CD4-positive, CD25-positive, alpha-beta regulatory T cell (primary cell): Measurements from ENCODE around the gene HDAC10. TPM values are rescaled to one million over a fixed set of nuclear protein-coding genes. Genes with fewer than 3 reads are reported as not detected.

Experiments
- ATAC-seq, 2 donors: fragments of 150-1000 bp; cut with Tn5 transposase; one replicate each; pipeline ENCODE4 v1.10.0; 2021; ENCODE audit warnings: low read depth in 2 of 2, moderate number of reproducible peaks in 2 of 2, moderate library complexity in 1 of 2
- DNase-seq, 3 donors: peaks; one replicate each; pipeline versions ENCODE4 v3.0.0 to v3.0.0-alpha.2; 2012 to 2022; ENCODE audit warnings: mixed read lengths in 1 of 3
- H3K27ac ChIP-seq: one replicate; pipeline ENCODE4 v1.7.0; 2013; ENCODE audit warnings: mild to moderate bottlenecking, low read length; ENCODE audit not compliant: insufficient read depth, poor library complexity, severe bottlenecking
- H3K27me3 ChIP-seq: one replicate; pipeline ENCODE4 v1.7.0; 2013; ENCODE audit warnings: low read length; ENCODE audit not compliant: control insufficient read depth, insufficient read depth
- H3K36me3 ChIP-seq: one replicate; pipeline ENCODE4 v1.7.0; 2013; ENCODE audit warnings: mild to moderate bottlenecking, low read length, moderate library complexity; ENCODE audit not compliant: control insufficient read depth, insufficient read depth
- H3K4me1 ChIP-seq: 2 replicates; pipeline ENCODE4 v1.7.0; 2013; ENCODE audit warnings: mild to moderate bottlenecking, low read length; ENCODE audit not compliant: insufficient read depth, control insufficient read depth, poor library complexity, severe bottlenecking
- H3K4me3 ChIP-seq: one replicate; pipeline ENCODE4 v1.7.0; 2013; ENCODE audit warnings: low read depth, mild to moderate bottlenecking, low read length, moderate library complexity
- H3K9me3 ChIP-seq, 2 experiments: 1 replicate in 1 of 2; 2 replicates in 1 of 2; pipeline ENCODE4 v1.7.0; 2013; ENCODE audit warnings: low read length in 2 of 2, mild to moderate bottlenecking in 1 of 2, moderate library complexity in 1 of 2; ENCODE audit not compliant: control insufficient read depth in 2 of 2
- H3K27ac Mint-ChIP-seq, 3 donors: one replicate each; pipeline ENCODE4 v1.8.0; 2020 to 2022; ENCODE audit warnings: mild to moderate bottlenecking in 3 of 3, mixed read lengths in 3 of 3, moderate library complexity in 2 of 3
- H3K27me3 Mint-ChIP-seq: one replicate; pipeline ENCODE4 v1.8.0; 2022; ENCODE audit warnings: mild to moderate bottlenecking, mixed read lengths
- H3K36me3 Mint-ChIP-seq: one replicate; pipeline ENCODE4 v1.8.0; 2020; ENCODE audit warnings: mixed read lengths
- H3K4me1 Mint-ChIP-seq, 4 donors: one replicate each; pipeline ENCODE4 v1.8.0; 2020 to 2022; ENCODE audit warnings: mixed read lengths in 4 of 4, mild to moderate bottlenecking in 1 of 4
- H3K4me3 Mint-ChIP-seq, 4 donors: one replicate each; pipeline ENCODE4 v1.8.0; 2020 to 2022; ENCODE audit warnings: mild to moderate bottlenecking in 4 of 4, mixed read lengths in 4 of 4, moderate library complexity in 3 of 4
- H3K9me3 Mint-ChIP-seq, 7 donors: one replicate each; pipeline ENCODE4 v1.8.0; 2020 to 2022; ENCODE audit warnings: mixed read lengths in 7 of 7, mild to moderate bottlenecking in 3 of 7, moderate library complexity in 2 of 7
- polyA plus RNA-seq, 4 donors: library from polyadenylated mRNA; unstranded; fragments of 300-500 nt; fragmentation: Illumina TruSeq; gene quantifications; one replicate each; pipeline ENCODE4 v1.2.3, GENCODE V29; 2021
- total RNA-seq: library from RNA; stranded (reverse); gene quantifications from one replicate; pipeline ENCODE4 v1.2.3, GENCODE V29; 2022

The HDAC10 gene
- total and polyA plus RNA-seq, 5 donors from 2014 or later: 6.0 to 125 (median 7.5) TPM

DNA sequence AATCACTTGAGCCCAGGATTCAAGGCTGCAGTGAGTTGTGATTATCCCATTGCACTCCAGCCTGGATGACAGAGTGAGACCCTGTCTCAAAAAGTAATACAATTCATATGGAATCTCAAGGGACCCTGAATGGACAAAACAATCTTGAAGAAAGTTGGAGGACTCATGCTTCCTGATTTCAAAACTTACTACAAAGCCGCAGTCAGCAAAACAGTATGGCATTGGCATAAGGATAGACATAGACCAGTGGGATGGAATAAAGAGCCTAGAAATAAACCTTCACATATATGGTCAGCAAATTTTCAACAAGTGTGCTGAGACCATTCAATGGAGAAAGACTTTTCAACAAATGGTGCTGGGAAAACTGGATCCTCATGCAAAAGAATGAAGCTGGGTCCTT, 47.8 kb downstream of the HDAC10 start:
- no peaks in the 10 kb centered on the region for H3K9me3 Mint-ChIP-seq
- Histone ChIP-seq H3K9me3 (no peaks in the 10 kb centered on the region), H3K36me3 (peaks cover 20% of the 10 kb centered on the region), H3K4me1 (peaks cover 24% of the 10 kb centered on the region), H3K4me3 (no peak overlapping the region), H3K27ac (no peak overlapping the region), H3K27me3 (no peaks in the 10 kb centered on the region)
- DNase-seq: no peak
- peaks cover 0 to 42% (median 21%) of the 10 kb centered on the region in 4 donors for H3K4me1 Mint-ChIP-seq
- peak overlapping the region in 3 of 4 donors; percentile 51 to 87 (median 57) for H3K4me3 Mint-ChIP-seq
- no peak for ATAC-seq
- H3K36me3 Mint-ChIP-seq: peaks cover 8% of the 10 kb centered on the region
- H3K27ac Mint-ChIP-seq: no peak overlapping the region
- H3K27me3 Mint-ChIP-seq: no peaks in the 10 kb centered on the region

DNA sequence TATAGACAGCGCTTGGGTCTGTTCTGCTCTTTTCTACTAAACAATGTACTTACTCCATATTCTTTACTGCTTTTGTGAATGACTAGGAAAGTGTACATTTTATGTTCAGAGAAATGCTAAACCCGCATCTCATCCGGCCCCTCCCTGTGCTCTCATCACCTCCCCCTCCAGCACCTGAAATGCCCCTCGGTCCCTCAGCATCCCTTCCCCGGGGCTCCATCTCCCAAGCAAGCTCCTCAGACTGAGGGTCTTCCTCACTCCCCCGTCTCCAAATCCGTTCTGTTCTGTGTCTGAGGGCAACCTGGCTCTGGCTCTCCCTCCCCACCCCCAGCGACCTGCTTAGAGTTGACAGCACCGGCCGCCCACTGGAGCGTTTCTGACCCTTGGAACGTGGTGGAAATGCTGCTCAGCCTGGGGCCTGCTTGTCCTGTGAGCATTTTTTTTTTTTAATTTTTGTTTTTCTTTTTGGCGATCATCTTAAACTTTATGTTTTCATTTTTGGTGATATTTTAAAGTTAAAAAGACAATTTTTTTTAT, 48.9 kb downstream of the HDAC10 start:
- H3K27ac ChIP-seq: no peak overlapping the region
- no peaks in the 10 kb centered on the region for H3K27me3 ChIP-seq
- peaks cover 24% of the 10 kb centered on the region for H3K4me1 ChIP-seq
- no peaks in the 10 kb centered on the region for H3K27me3 Mint-ChIP-seq
- peaks cover 0 to 42% (median 21%) of the 10 kb centered on the region in 4 donors for H3K4me1 Mint-ChIP-seq
- peak overlapping the region in 2 of 3 donors; percentile 86 for H3K27ac Mint-ChIP-seq
- H3K36me3 ChIP-seq: peaks cover 18% of the 10 kb centered on the region
- no peaks in the 10 kb centered on the region for H3K9me3 ChIP-seq
- H3K9me3 Mint-ChIP-seq: no peaks in the 10 kb centered on the region
- ATAC-seq: no peak
- peak overlapping the region; percentile 81 to 90 (median 88) for H3K4me3 Mint-ChIP-seq
- H3K4me3 ChIP-seq: peak overlapping the region; percentile 41
- DNase-seq: no peak
- peaks cover 8% of the 10 kb centered on the region for H3K36me3 Mint-ChIP-seq

DNA sequence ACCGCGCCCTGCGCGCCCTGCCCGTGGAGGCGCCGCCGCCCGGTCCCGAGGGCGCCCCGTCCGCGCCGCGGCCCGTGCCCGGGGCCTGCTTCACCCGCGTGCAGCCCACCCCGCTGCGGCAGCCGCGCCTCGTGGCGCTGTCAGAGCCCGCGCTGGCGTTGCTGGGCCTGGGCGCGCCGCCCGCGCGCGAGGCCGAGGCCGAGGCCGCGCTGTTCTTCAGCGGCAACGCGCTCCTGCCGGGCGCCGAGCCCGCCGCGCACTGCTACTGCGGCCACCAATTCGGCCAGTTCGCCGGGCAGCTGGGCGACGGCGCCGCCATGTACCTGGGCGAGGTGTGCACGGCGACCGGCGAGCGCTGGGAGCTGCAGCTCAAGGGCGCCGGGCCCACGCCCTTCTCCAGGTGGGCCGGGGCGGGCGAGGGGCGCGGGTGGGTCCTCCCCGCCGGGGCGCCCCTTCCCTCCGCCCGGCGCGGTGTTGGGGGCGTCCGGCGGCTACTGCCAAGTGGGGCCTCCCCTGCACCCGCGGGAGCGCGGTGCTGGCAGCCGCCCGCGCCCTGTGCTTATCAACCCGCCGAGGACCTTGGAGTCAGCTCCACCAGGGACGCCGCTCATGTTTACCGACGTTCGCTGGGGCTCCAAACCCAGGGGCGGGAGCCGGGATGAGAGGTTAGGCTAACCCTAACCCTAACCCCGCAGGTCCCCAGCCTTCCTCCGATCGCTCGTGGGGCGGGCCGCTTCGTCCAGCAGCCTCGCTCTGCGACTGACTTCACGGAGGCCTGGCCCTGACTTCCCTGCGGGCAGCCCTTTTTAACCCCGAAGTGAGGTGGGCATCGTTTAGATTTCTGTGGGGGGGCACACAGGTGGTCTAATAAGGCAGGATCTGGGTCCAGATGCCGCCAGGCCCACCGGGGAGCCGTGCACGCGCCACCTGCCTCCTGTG, 49.6 kb downstream of the HDAC10 start:
- Histone ChIP-seq H3K36me3 (peaks cover 11% of the 10 kb centered on the region), H3K4me1 (peaks cover 24% of the 10 kb centered on the region), H3K27ac (peak overlapping the region; percentile 61), H3K9me3 (no peaks in the 10 kb centered on the region), H3K4me3 (peak overlapping the region; percentile 41), H3K27me3 (no peaks in the 10 kb centered on the region)
- H3K4me1 Mint-ChIP-seq: peaks cover 0 to 42% (median 21%) of the 10 kb centered on the region in 4 donors
- H3K27ac Mint-ChIP-seq: peak overlapping the region in 2 of 3 donors; percentile 86
- no peaks in the 10 kb centered on the region for H3K27me3 Mint-ChIP-seq
- peak; percentile 16 to 18 for ATAC-seq
- peak overlapping the region; percentile 81 to 90 (median 88) for H3K4me3 Mint-ChIP-seq
- no peaks in the 10 kb centered on the region for H3K9me3 Mint-ChIP-seq
- DNase-seq: no peak
- peaks cover 8% of the 10 kb centered on the region for H3K36me3 Mint-ChIP-seq

DNA sequence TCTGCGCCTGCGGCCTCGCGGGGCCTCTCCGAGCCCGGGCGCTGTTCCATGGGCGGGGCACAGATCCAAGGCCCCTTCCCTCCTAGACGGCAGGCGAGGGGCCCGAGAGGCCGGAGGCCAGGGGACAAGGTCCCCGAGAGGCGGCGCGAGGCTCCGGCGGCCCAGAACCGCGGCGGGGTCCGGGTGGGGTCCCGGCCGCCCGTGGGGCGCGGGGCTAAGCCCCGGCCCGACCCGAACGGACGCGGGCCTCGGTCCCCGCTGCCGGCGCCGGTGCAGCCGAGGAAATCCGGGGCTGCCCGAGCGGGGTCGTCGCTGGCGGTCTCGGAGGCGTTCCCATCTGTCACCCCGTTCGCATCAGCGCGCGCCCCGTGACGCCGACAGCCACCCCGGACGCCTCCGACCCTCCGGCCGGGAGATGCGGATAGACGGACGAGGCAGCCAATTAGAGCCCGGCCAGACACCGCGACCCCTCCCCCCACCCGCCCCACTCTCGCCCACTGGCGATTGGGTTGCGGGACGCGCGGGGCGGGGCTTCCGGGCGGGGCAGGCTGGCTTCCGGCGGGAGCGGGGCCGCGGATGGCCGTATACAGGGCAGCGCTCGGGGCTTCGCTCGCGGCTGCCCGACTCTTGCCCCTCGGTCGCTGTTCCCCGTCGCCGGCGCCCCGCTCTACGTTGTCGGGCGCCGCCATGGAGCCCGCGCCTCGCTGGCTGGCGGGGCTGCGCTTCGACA, 50.4 kb downstream of the HDAC10 start, which contains the start of gene SELENOO:
TSS of gene SELENOO (plus strand) at position 551 of the 730 bp plus-strand sequence. CDS start at position 577, 26 bp downstream.
- Histone ChIP-seq H3K27me3 (no peaks in the 10 kb centered on the region), H3K4me1 (peaks cover 24% of the 10 kb centered on the region), H3K36me3 (peaks cover 10% of the 10 kb centered on the region), H3K27ac (peak within 1 kb of the TSS; percentile 61), H3K9me3 (no peaks in the 10 kb centered on the region), H3K4me3 (peak within 1 kb of the TSS; percentile 41)
- H3K27me3 Mint-ChIP-seq: no peaks in the 10 kb centered on the region
- DNase-seq (peak; percentile 87 to 93 (median 88)), ATAC-seq (peak; percentile 90 to 92)
- peaks cover 8% of the 10 kb centered on the region for H3K36me3 Mint-ChIP-seq
- H3K4me1 Mint-ChIP-seq: peaks cover 0 to 40% (median 21%) of the 10 kb centered on the region in 4 donors
- H3K9me3 Mint-ChIP-seq: no peaks in the 10 kb centered on the region
- peak within 1 kb of the TSS; percentile 81 to 90 (median 88) for H3K4me3 Mint-ChIP-seq
- H3K27ac Mint-ChIP-seq: peak within 1 kb of the TSS in 2 of 3 donors; percentile 86

DNA sequence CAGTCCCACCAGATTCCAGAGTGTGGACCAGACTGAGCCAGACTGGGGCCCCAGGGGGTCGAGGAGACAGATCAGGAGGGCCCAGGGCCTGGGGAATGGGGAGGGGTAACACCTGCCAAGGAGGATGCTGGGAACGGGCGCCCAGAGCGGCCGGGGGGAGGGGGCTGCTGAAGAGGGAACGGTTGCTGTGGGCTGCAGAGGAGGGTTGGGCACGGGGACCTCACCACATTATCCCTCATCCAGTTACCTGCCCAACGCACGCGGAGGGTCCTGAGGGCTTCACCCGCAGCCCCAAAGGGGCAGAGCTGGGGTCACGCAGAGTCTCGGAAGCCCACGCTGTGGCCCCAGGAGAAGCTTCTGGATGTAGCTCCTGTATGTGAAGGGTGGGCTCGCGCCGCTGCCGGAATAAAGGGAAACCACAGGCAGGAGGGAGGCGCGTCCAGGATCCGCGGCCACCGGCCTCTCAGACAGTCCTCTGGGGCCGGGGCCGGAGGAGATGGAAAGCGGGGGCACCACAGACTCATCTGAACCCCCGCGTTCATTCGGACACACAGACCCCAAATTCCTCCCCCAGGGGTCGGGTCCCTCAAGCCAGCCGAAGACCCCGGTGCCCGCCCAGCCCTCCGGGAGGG, 51.1 kb downstream of the HDAC10 start:
- Histone ChIP-seq H3K4me1 (peaks cover 24% of the 10 kb centered on the region), H3K9me3 (no peaks in the 10 kb centered on the region), H3K36me3 (peaks cover 15% of the 10 kb centered on the region), H3K27me3 (no peaks in the 10 kb centered on the region), H3K27ac (peak overlapping the region; percentile 61), H3K4me3 (no peak overlapping the region)
- Mint-ChIP-seq H3K27ac (peak overlapping the region in 1 of 3 donors; percentile 25), H3K9me3 (no peaks in the 10 kb centered on the region), H3K4me1 (peaks cover 0 to 35% (median 18%) of the 10 kb centered on the region in 4 donors), H3K36me3 (peaks cover 8% of the 10 kb centered on the region), H3K4me3 (peak overlapping the region; percentile 71 to 84 (median 72)), H3K27me3 (no peaks in the 10 kb centered on the region)
- peak in 1 of 3 donors; percentile 24 for DNase-seq
- no peak for ATAC-seq

DNA sequence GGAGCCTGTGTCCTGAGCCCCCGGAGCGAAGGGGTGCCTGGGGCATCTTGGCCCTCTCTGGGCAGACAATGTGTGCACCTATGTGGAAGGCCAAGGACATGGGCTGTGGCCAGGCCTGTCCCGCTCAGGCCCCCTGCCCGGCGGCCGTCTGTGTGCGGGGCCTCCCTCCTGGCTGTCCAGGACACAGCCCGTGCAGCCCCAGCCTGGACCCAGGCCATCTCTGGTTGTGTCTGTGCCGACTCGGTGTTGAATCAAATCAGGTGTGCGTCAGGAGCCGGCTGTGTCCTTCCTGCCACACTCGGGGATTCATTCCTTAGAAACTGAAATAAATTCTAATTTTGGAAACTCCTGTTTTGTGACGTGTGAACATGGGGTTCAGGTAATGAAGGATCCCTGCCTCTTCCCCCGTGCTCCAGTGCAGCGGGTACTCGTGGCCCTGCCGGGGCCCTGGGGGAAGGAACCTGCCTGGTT, 51.8 kb downstream of the HDAC10 start:
- peak overlapping the region; percentile 71 to 84 (median 72) for H3K4me3 Mint-ChIP-seq
- no peak overlapping the region for H3K4me3 ChIP-seq
- no peak for ATAC-seq

DNA sequence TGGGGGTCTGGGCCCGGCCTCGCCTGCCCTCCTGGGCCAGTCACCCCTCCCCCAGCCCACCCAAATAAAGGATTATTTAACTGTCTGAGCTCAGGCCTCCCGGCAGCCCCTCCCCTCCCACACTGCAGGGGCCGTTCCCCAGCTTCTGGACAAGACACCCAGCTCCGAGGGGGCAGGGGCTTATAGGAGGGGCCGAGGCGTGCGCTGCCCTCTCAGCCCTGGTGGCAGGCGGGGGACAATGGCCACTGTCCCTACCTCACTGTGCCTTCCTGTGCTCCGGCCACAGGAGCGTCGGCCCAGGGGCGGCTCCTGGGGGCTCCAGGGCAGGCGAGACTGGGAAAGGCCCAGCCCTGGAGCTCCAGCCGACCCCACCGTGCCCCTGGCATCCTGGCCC, 52.4 kb downstream of the HDAC10 start:
- no peak for ATAC-seq
- no peak overlapping the region for H3K4me3 ChIP-seq
- Mint-ChIP-seq H3K4me3 (peak overlapping the region in 1 of 4 donors; percentile 71), H3K27me3 (no peaks in the 10 kb centered on the region), H3K27ac (no peak overlapping the region), H3K36me3 (peaks cover 4% of the 10 kb centered on the region), H3K4me1 (peaks cover 0 to 24% (median 10%) of the 10 kb centered on the region in 4 donors), H3K9me3 (no peaks in the 10 kb centered on the region)
- peaks cover 28% of the 10 kb centered on the region for H3K4me1 ChIP-seq
- H3K27ac ChIP-seq: no peak overlapping the region
- H3K9me3 ChIP-seq: no peaks in the 10 kb centered on the region
- H3K36me3 ChIP-seq: peaks cover 22% of the 10 kb centered on the region
- DNase-seq: no peak
- H3K27me3 ChIP-seq: no peaks in the 10 kb centered on the region

More for the DNA sequence above, 51.8 kb downstream of the HDAC10 start:
- Mint-ChIP-seq H3K9me3 (no peaks in the 10 kb centered on the region), H3K36me3 (peaks cover 8% of the 10 kb centered on the region), H3K4me1 (peaks cover 0 to 30% (median 14%) of the 10 kb centered on the region in 4 donors), H3K27ac (peak overlapping the region in 1 of 3 donors; percentile 25), H3K27me3 (no peaks in the 10 kb centered on the region)
- Histone ChIP-seq H3K27me3 (no peaks in the 10 kb centered on the region), H3K36me3 (peaks cover 21% of the 10 kb centered on the region), H3K9me3 (no peaks in the 10 kb centered on the region), H3K27ac (no peak overlapping the region), H3K4me1 (peaks cover 24% of the 10 kb centered on the region)
- DNase-seq: no peak
